ENCODE measurements around the gene POLR3G.

Gene POLR3G

GRCh38 chr5:90483206-90483605, 8.5 kb downstream of the POLR3G start:
- Mint-ChIP-seq H3K4me1 (no peaks in the 10 kb centered on the region), H3K4me3 (no peak overlapping the region), H3K9me3 (no peaks in the 10 kb centered on the region), H3K36me3 (ENCODE audit: low read depth) (peaks cover 9% of the 10 kb centered on the region), H3K27ac (no peak overlapping the region), H3K27me3 (ENCODE audit: low read depth, poor library complexity) (no peaks in the 10 kb centered on the region)
- no peak for TF ChIP-seq CTCF (IDR thresholded peaks at IDR 0.05)
- no peak for DNase-seq

GRCh38 chr5:90484540-90484939, 9.9 kb downstream of the POLR3G start:
- Mint-ChIP-seq H3K9me3 (no peaks in the 10 kb centered on the region), H3K4me3 (no peak overlapping the region)

GRCh38 chr5:90488791-90489190, 14.1 kb downstream of the POLR3G start:
- no peaks in the 10 kb centered on the region for H3K27me3 Mint-ChIP-seq (ENCODE audit: low read depth, poor library complexity)
- no peaks in the 10 kb centered on the region for H3K4me1 Mint-ChIP-seq
- no peak for DNase-seq
- H3K9me3 Mint-ChIP-seq: no peaks in the 10 kb centered on the region
- peaks cover 6% of the 10 kb centered on the region for H3K36me3 Mint-ChIP-seq (ENCODE audit: low read depth)
- no peak for TF ChIP-seq CTCF (IDR thresholded peaks at IDR 0.05)
- no peak overlapping the region for H3K27ac Mint-ChIP-seq
- no peak overlapping the region for H3K4me3 Mint-ChIP-seq

More at GRCh38 chr5:90484540-90484939, 9.9 kb downstream of the POLR3G start:
- H3K27me3 Mint-ChIP-seq (ENCODE audit: low read depth, poor library complexity): no peaks in the 10 kb centered on the region
- no peak for TF ChIP-seq CTCF (IDR thresholded peaks at IDR 0.05)
- no peaks in the 10 kb centered on the region for H3K4me1 Mint-ChIP-seq
- peaks cover 9% of the 10 kb centered on the region for H3K36me3 Mint-ChIP-seq (ENCODE audit: low read depth)
- DNase-seq: no peak
- H3K27ac Mint-ChIP-seq: no peak overlapping the region

- no peaks in the 10 kb centered on the region for H3K4me1 Mint-ChIP-seq
- H3K27ac Mint-ChIP-seq: no peak overlapping the region
- H3K36me3 Mint-ChIP-seq (ENCODE audit: low read depth): peaks cover 22% of the 10 kb centered on the region
- TF ChIP-seq CTCF (IDR thresholded peaks at IDR 0.05): no peak
- H3K9me3 Mint-ChIP-seq: no peaks in the 10 kb centered on the region
- H3K4me3 Mint-ChIP-seq: no peak overlapping the region
- no peaks in the 10 kb centered on the region for H3K27me3 Mint-ChIP-seq (ENCODE audit: low read depth, poor library complexity)
- no peak for DNase-seq
These were observed 19.4 kb downstream of the POLR3G start for GRCh38 chr5:90494043-90494442.

GRCh38 chr5:90495146-90495545, 20.5 kb downstream of the POLR3G start:
- no peaks in the 10 kb centered on the region for H3K27me3 Mint-ChIP-seq (ENCODE audit: low read depth, poor library complexity)
- no peak overlapping the region for H3K27ac Mint-ChIP-seq
- DNase-seq: no peak
- H3K36me3 Mint-ChIP-seq (ENCODE audit: low read depth): peaks cover 22% of the 10 kb centered on the region
- no peak for TF ChIP-seq CTCF (IDR thresholded peaks at IDR 0.05)
- no peak overlapping the region for H3K4me3 Mint-ChIP-seq
- no peaks in the 10 kb centered on the region for H3K9me3 Mint-ChIP-seq
- H3K4me1 Mint-ChIP-seq: no peaks in the 10 kb centered on the region

GRCh38 chr5:90503596-90503995, 28.9 kb downstream of the POLR3G start:
- Mint-ChIP-seq H3K36me3 (ENCODE audit: low read depth) (no peaks in the 10 kb centered on the region), H3K4me1 (no peaks in the 10 kb centered on the region), H3K27ac (no peak overlapping the region), H3K4me3 (no peak overlapping the region), H3K9me3 (no peaks in the 10 kb centered on the region), H3K27me3 (ENCODE audit: low read depth, poor library complexity) (no peaks in the 10 kb centered on the region)
- DNase-seq: no peak
- TF ChIP-seq CTCF (IDR thresholded peaks at IDR 0.05): no peak

Data from nephron progenitor cell (in vitro differentiated cells).